Measurements from ENCODE around the gene FAM210A. TPM values are rescaled to one million over a fixed set of nuclear protein-coding genes. Genes with fewer than 3 reads are reported as not detected.

FAM210A gene
- polyA plus RNA-seq, 1 of the 3 experiments (the other 2 are of a cell fraction) = 10.6 TPM

DNA sequence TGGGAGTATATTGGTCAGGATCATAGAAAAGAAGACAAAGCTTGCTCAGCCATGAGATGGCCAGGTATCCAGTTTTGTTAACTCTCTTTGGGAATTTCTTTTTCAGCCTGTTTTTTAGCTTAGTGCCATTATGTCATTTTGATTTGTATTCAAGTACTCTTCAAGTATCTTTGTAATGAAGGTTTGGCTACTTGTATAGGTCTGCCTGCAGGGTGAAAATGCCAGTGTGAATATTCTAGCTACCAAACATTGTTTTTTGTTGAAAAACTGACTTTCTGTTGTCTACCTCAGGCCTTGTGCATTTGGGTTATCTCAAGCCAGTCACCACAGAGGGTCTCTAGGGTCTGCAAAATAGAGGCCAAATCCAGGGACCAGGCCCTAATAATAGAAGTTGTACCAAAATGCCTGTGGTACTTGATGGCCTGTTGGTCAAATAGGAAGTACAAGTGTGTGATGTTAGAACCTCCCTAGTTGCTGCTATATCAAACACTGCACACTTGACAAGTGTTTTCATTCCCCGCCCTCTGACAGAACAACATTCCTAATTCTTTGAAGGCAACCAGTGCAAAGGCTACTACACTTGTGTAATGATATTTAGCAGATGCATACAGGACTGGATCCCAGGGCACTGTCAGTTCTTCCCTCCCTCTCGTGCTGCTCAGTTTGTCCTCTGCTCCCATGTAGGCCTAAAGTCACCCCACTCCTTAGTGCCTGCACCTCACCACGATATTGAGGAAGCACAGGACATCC is 36.5 kb upstream of the FAM210A start:
- ChIA-PET POLR2A (no interaction called here), CTCF (interaction anchor here (0.7 to 1.3 kb wide), 2 partner anchors 51 to 324 kb away, joined by 3 read pairs; no protein-coding TSS in a partner anchor)

DNA sequence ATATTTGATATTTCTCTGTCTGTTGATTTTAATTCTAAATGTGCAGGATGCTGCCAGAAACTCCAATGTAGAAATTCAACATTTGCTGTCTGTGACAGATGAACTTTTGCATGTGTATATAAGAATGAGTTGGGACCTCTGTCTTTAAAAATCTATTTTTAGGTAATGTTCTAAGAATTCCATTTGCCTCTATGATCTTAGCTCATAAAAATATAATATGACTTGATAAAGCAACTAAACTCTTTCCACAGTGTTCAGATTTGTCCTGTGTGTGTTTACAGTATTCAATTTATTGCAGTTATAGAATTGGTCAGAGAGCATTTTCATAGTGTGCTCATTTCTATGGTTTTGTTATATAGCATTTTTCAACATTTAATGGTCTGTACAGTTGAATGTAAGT is 33.7 kb upstream of the FAM210A start:
- ChIA-PET CTCF (interaction anchor here (1.4 kb wide), 1 partner anchor 13 kb away, joined by 4 read pairs; no protein-coding TSS in a partner anchor), POLR2A (no interaction called here)
- no peak overlapping the region for H3K27ac ChIP-seq (ENCODE audit: low read depth in 2 of 2, low read length in 1 of 2)
- H3K36me3 ChIP-seq (replicated peaks in 1 of 2; ENCODE audit: control insufficient read depth in 1 of 2, insufficient read depth in 2 of 2, low read length in 1 of 2) = peaks cover 27 to 65% of the 10 kb centered on the region in 2 experiments
- H3K4me3 ChIP-seq (ENCODE audit: low read depth in 2 of 2, low read length in 1 of 2) = no peak overlapping the region
- H3F3A ChIP-seq (replicated peaks; ENCODE audit: insufficient read depth) = no peaks in the 10 kb centered on the region
- TF ChIP-seq CHD2 (IDR thresholded peaks at IDR 0.05; ENCODE audit: low read length, partially characterized antibody) (no peak), POLR2AphosphoS5 (IDR thresholded peaks at IDR 0.05; ENCODE audit: low read depth, low read length) (no peak), MEF2A (IDR thresholded peaks at IDR 0.05; ENCODE audit: borderline replicate concordance, low read depth) (no peak), FOXJ3 (CRISPR knock-in tag; IDR thresholded peaks at IDR 0.05) (no peak), SIN3A (IDR thresholded peaks at IDR 0.05; ENCODE audit: borderline replicate concordance, low read depth, low read length) (no peak), EZH2phosphoT487 (IDR thresholded peaks at IDR 0.05; ENCODE audit: borderline replicate concordance, low read depth) (no peak), GABPA (IDR thresholded peaks at IDR 0.05; ENCODE audit: low read depth) (no peak), RCOR1 (IDR thresholded peaks at IDR 0.05; ENCODE audit: low read length) (no peak), NFIC (IDR thresholded peaks at IDR 0.05; ENCODE audit: borderline replicate concordance) (no peak), TEAD4 (IDR thresholded peaks at IDR 0.05; ENCODE audit: borderline replicate concordance, insufficient read depth) (no peak), MXI1 (IDR thresholded peaks at IDR 0.05; ENCODE audit: low read depth, low read length) (no peak), MAX (IDR thresholded peaks at IDR 0.05; ENCODE audit: low read depth) (no peak), YY1 (IDR thresholded peaks at IDR 0.05; ENCODE audit: low read depth) (no peak), JUND (IDR thresholded peaks at IDR 0.05) (no peak), RXRA (IDR thresholded peaks at IDR 0.05; ENCODE audit: borderline replicate concordance, low read depth) (no peak), CTCF (IDR thresholded peaks at IDR 0.05) (no peak)
- TF ChIP-seq, protein P1, sequence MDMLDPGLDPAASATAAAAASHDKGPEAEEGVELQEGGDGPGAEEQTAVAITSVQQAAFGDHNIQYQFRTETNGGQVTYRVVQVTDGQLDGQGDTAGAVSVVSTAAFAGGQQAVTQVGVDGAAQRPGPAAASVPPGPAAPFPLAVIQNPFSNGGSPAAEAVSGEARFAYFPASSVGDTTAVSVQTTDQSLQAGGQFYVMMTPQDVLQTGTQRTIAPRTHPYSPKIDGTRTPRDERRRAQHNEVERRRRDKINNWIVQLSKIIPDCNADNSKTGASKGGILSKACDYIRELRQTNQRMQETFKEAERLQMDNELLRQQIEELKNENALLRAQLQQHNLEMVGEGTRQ (IDR thresholded peaks at IDR 0.05; ENCODE audit: borderline replicate concordance, low read depth, low read length) = no peak
- H4K20me1 ChIP-seq (ENCODE audit: insufficient read depth) = no peaks in the 10 kb centered on the region
- no peaks in the 10 kb centered on the region for H3K4me1 ChIP-seq (ENCODE audit: control insufficient read depth in 1 of 2, insufficient read depth in 2 of 2, low read depth in 1 of 2, low read length in 1 of 2)
- no peak for DNase-seq
- H2AFZ ChIP-seq (ENCODE audit: low read depth) = no peak overlapping the region
- H3K4me2 ChIP-seq = no peak overlapping the region
- H3K9me3 ChIP-seq = no peaks in the 10 kb centered on the region
- H3K9me2 ChIP-seq = no peaks in the 10 kb centered on the region
- no peaks in the 10 kb centered on the region for H3K79me2 ChIP-seq (ENCODE audit: insufficient read depth)
- no peak overlapping the region for H3K9ac ChIP-seq
- H3K27me3 ChIP-seq (ENCODE audit: insufficient read depth) = no peaks in the 10 kb centered on the region

More for the DNA sequence above, 36.5 kb upstream of the FAM210A start:
- Histone ChIP-seq H3K4me1 (ENCODE audit: control insufficient read depth in 1 of 2, insufficient read depth in 2 of 2, low read depth in 1 of 2, low read length in 1 of 2) (no peaks in the 10 kb centered on the region), H3K4me3 (ENCODE audit: low read depth in 2 of 2, low read length in 1 of 2) (no peak overlapping the region), H3K27me3 (ENCODE audit: insufficient read depth) (no peaks in the 10 kb centered on the region), H3K27ac (ENCODE audit: low read depth in 2 of 2, low read length in 1 of 2) (no peak overlapping the region), H3K9ac (no peak overlapping the region), H3K4me2 (no peak overlapping the region), H3F3A (replicated peaks; ENCODE audit: insufficient read depth) (no peaks in the 10 kb centered on the region), H3K79me2 (ENCODE audit: insufficient read depth) (no peaks in the 10 kb centered on the region), H4K20me1 (ENCODE audit: insufficient read depth) (no peaks in the 10 kb centered on the region), H3K9me2 (no peaks in the 10 kb centered on the region), H3K9me3 (no peaks in the 10 kb centered on the region), H3K36me3 (replicated peaks in 1 of 2; ENCODE audit: control insufficient read depth in 1 of 2, insufficient read depth in 2 of 2, low read length in 1 of 2) (peaks cover 8 to 36% of the 10 kb centered on the region in 2 experiments), H2AFZ (ENCODE audit: low read depth) (no peak overlapping the region)
- no peak for TF ChIP-seq YY1 (IDR thresholded peaks at IDR 0.05; ENCODE audit: low read depth)
- TF ChIP-seq, protein P1 (IDR thresholded peaks at IDR 0.05; ENCODE audit: borderline replicate concordance, low read depth, low read length) = no peak
- TF ChIP-seq TEAD4 (IDR thresholded peaks at IDR 0.05; ENCODE audit: borderline replicate concordance, insufficient read depth) = no peak
- TF ChIP-seq GATA2 (CRISPR knock-in tag; IDR thresholded peaks at IDR 0.05) = no peak
- no peak for TF ChIP-seq RAD21 (IDR thresholded peaks at IDR 0.05; ENCODE audit: low read length)
- no peak for TF ChIP-seq RFX5 (IDR thresholded peaks at IDR 0.05; ENCODE audit: low read length)
- TF ChIP-seq EP300 (IDR thresholded peaks at IDR 0.05; ENCODE audit: borderline replicate concordance in 1 of 2, low read depth in 1 of 2, low read length in 1 of 2) = no peak
- TF ChIP-seq SMC3 (IDR thresholded peaks at IDR 0.05; ENCODE audit: low read depth, low read length) = no peak
- TF ChIP-seq MEF2A (IDR thresholded peaks at IDR 0.05; ENCODE audit: borderline replicate concordance, low read depth) = no peak
- no peak for TF ChIP-seq RXRA (IDR thresholded peaks at IDR 0.05; ENCODE audit: borderline replicate concordance, low read depth)
- TF ChIP-seq FOXM1 (IDR thresholded peaks at IDR 0.05; ENCODE audit: low read depth) = no peak
- no peak for DNase-seq
- 96% methylated on average over 3 of the region's 3 CpGs for WGBS (ENCODE audit: low lambda C conversion rate)

Data from SK-N-SH (cell line).